CD8-positive, alpha-beta memory T cell (primary cell): Measurements from ENCODE around the gene ZNF774. TPM values are rescaled to one million over a fixed set of nuclear protein-coding genes. Genes with fewer than 3 reads are reported as not detected.

ENCODE experiments used
- CTCF ChIA-PET: fragments of 350-600 bp; sonication (Branson Sonifier 250); formaldehyde crosslinking; loops from one replicate; lab custom pipeline; 2021; ENCODE audit warnings: antibody characterized with exemption; lab: Charles Lee
- POLR2A ChIA-PET: fragments of 350-600 bp; sonication (Branson Sonifier 250); formaldehyde crosslinking; loops from one replicate; lab custom pipeline; 2021; ENCODE audit warnings: antibody characterized with exemption; lab: Charles Lee
- DNase-seq, 5 donors: peaks; one replicate each; pipeline versions ENCODE4 v3.0.0 to v3.0.0-alpha.2; 2020 to 2022; ENCODE audit warnings: mixed read lengths in 1 of 5
- H3K27ac ChIP-seq: one replicate; pipeline ENCODE4 v1.7.0; 2013; ENCODE audit warnings: low read depth, mild to moderate bottlenecking, low read length, moderate library complexity
- H3K27me3 ChIP-seq: 2 replicates; pipeline ENCODE4 v1.7.0; 2013; ENCODE audit warnings: low read length, mild to moderate bottlenecking; ENCODE audit not compliant: insufficient read depth, poor library complexity, severe bottlenecking
- H3K36me3 ChIP-seq: 2 replicates; pipeline ENCODE4 v1.7.0; 2013; ENCODE audit warnings: mild to moderate bottlenecking, low read length, moderate library complexity; ENCODE audit not compliant: insufficient read depth
- H3K4me1 ChIP-seq: 2 replicates; pipeline ENCODE4 v1.7.0; 2013; ENCODE audit warnings: mild to moderate bottlenecking, low read length, moderate library complexity; ENCODE audit not compliant: insufficient read depth
- H3K4me3 ChIP-seq: 2 replicates; pipeline ENCODE4 v1.7.0; 2013; ENCODE audit warnings: mild to moderate bottlenecking, low read length
- H3K9me3 ChIP-seq: 2 replicates; pipeline ENCODE4 v1.7.0; 2013; ENCODE audit warnings: mild to moderate bottlenecking, low read length
- H3K27ac Mint-ChIP-seq, 8 donors: one replicate each; pipeline ENCODE4 v1.8.0; 2020 to 2021; ENCODE audit warnings: mixed read lengths in 8 of 8, mild to moderate bottlenecking in 6 of 8, inconsistent platforms in 3 of 8, moderate library complexity in 3 of 8
- H3K27me3 Mint-ChIP-seq, 2 donors: one replicate each; pipeline ENCODE4 v1.8.0; 2020 to 2021; ENCODE audit warnings: mixed read lengths in 2 of 2, mild to moderate bottlenecking in 1 of 2, moderate library complexity in 1 of 2
- H3K36me3 Mint-ChIP-seq, 3 donors: one replicate each; pipeline ENCODE4 v1.8.0; 2020 to 2021; ENCODE audit warnings: mixed read lengths in 3 of 3, inconsistent platforms in 1 of 3, mild to moderate bottlenecking in 1 of 3
- H3K4me1 Mint-ChIP-seq, 3 donors: one replicate each; pipeline ENCODE4 v1.8.0; 2020 to 2021; ENCODE audit warnings: mixed read lengths in 3 of 3, inconsistent platforms in 1 of 3, mild to moderate bottlenecking in 1 of 3
- H3K4me3 Mint-ChIP-seq, 7 donors: one replicate each; pipeline ENCODE4 v1.8.0; 2020 to 2021; ENCODE audit warnings: mixed read lengths in 7 of 7, mild to moderate bottlenecking in 6 of 7, moderate library complexity in 4 of 7, inconsistent platforms in 2 of 7
- H3K9me3 Mint-ChIP-seq, 5 donors: one replicate each; pipeline ENCODE4 v1.8.0; 2020 to 2022; ENCODE audit warnings: mixed read lengths in 5 of 5, mild to moderate bottlenecking in 3 of 5, moderate library complexity in 2 of 5, inconsistent platforms in 1 of 5
- polyA plus RNA-seq: library from polyadenylated mRNA; unstranded; fragments of 300-500 nt; fragmentation: Illumina TruSeq; gene quantifications from one replicate; pipeline ENCODE4 v1.2.3, GENCODE V29; 2021
- total RNA-seq, 2 experiments: library from RNA; stranded (reverse); gene quantifications; one replicate each; pipeline ENCODE4 v1.2.3, GENCODE V29; 2021

The ZNF774 gene
- total and polyA plus RNA-seq, 3 experiments from 2014 or later, result 0.50 to 0.64 TPM; not detected in 1

GRCh38 chr15:90379263-90379662, 27.2 kb downstream of the ZNF774 start:
- H3K4me1 ChIP-seq, result peaks cover 35% of the 10 kb centered on the region
- H3K9me3 ChIP-seq, result no peaks in the 10 kb centered on the region
- Mint-ChIP-seq H3K9me3 (peaks cover 5 to 18% (median 10%) of the 10 kb centered on the region in 5 donors), H3K36me3 (peaks cover 1 to 11% (median 3%) of the 10 kb centered on the region in 3 donors), H3K4me3 (peak overlapping the region in 1 of 7 donors; percentile 23), H3K4me1 (peaks cover 42 to 54% (median 52%) of the 10 kb centered on the region in 3 donors), H3K27ac (no peak overlapping the region), H3K27me3 (no peaks in the 10 kb centered on the region)
- CTCF ChIA-PET, result interaction anchor here (2.2 to 2.6 kb wide), 2 partner anchors 19 to 553 kb away, joined by 6 to 7 read pairs; partner anchors contain the start of gene HDDC3
- no peaks in the 10 kb centered on the region for H3K27me3 ChIP-seq
- no peak overlapping the region for H3K27ac ChIP-seq
- DNase-seq, result no peak
- POLR2A ChIA-PET, result interaction anchor here (0.6 kb wide), 1 partner anchor 8 kb away, joined by 3 read pairs; the partner anchor contains the start of gene IQGAP1
- H3K36me3 ChIP-seq, result no peaks in the 10 kb centered on the region
- H3K4me3 ChIP-seq, result no peak overlapping the region

- H3K9me3 Mint-ChIP-seq, result peaks cover 5 to 18% (median 10%) of the 10 kb centered on the region in 5 donors
- Histone ChIP-seq H3K36me3 (no peaks in the 10 kb centered on the region), H3K4me3 (no peak overlapping the region), H3K27ac (no peak overlapping the region), H3K27me3 (no peaks in the 10 kb centered on the region), H3K9me3 (no peaks in the 10 kb centered on the region), H3K4me1 (peaks cover 25% of the 10 kb centered on the region)
- peaks cover 1 to 11% (median 3%) of the 10 kb centered on the region in 3 donors for H3K36me3 Mint-ChIP-seq
- no peak overlapping the region for H3K4me3 Mint-ChIP-seq
- DNase-seq, result no peak
- no peak overlapping the region for H3K27ac Mint-ChIP-seq
- H3K27me3 Mint-ChIP-seq, result no peaks in the 10 kb centered on the region
- H3K4me1 Mint-ChIP-seq, result peaks cover 29 to 39% (median 39%) of the 10 kb centered on the region in 3 donors
- ChIA-PET POLR2A (no interaction called here), CTCF (no interaction called here)
Observed at GRCh38 chr15:90381515-90381914, 29.4 kb downstream of the ZNF774 start.

DNA sequence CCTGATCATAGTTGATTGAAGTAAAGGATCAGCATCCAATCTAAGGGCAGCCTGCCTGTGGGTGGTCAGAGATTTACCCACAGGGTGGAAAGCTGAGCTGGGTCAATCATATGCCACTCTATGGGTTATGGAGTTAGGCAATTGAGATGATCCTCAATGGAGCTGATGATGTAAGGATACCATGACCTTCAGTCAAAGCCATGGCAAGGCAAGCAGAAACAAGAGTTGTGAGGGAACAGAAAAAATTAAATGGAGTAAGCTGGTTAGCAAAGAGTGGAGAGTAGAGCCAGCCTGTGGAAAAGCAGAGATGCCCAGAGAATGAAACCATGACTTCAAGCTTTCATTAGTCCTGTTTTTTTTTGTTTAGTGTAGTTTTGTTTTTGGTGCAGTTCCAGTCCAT, 30.2 kb downstream of the ZNF774 start:
- H3K9me3 Mint-ChIP-seq, result peaks cover 5 to 18% (median 10%) of the 10 kb centered on the region in 5 donors
- peaks cover 1 to 8% (median 3%) of the 10 kb centered on the region in 3 donors for H3K36me3 Mint-ChIP-seq
- Histone ChIP-seq H3K9me3 (no peaks in the 10 kb centered on the region), H3K4me1 (peaks cover 17% of the 10 kb centered on the region), H3K27me3 (no peaks in the 10 kb centered on the region), H3K36me3 (no peaks in the 10 kb centered on the region), H3K27ac (no peak overlapping the region), H3K4me3 (no peak overlapping the region)
- ChIA-PET CTCF (interaction anchor here (1.4 kb wide), 1 partner anchor 9 kb away, joined by 4 read pairs; no protein-coding TSS in a partner anchor), POLR2A (no interaction called here)
- H3K4me3 Mint-ChIP-seq, result no peak overlapping the region
- no peaks in the 10 kb centered on the region for H3K27me3 Mint-ChIP-seq
- H3K4me1 Mint-ChIP-seq, result peaks cover 23 to 34% (median 33%) of the 10 kb centered on the region in 3 donors
- DNase-seq, result no peak
- H3K27ac Mint-ChIP-seq, result no peak overlapping the region

- Mint-ChIP-seq H3K4me1 (peaks cover 34 to 43% (median 40%) of the 10 kb centered on the region in 3 donors), H3K36me3 (peaks cover 5 to 21% (median 7%) of the 10 kb centered on the region in 3 donors), H3K4me3 (peak overlapping the region in 3 of 7 donors; percentile 36 to 79 (median 47)), H3K9me3 (peaks cover 0 to 2% (median 0%) of the 10 kb centered on the region in 5 donors), H3K27me3 (no peaks in the 10 kb centered on the region), H3K27ac (peak overlapping the region in 5 of 8 donors; percentile 26 to 72 (median 68))
- Histone ChIP-seq H3K27me3 (no peaks in the 10 kb centered on the region), H3K9me3 (no peaks in the 10 kb centered on the region), H3K4me1 (peaks cover 30% of the 10 kb centered on the region), H3K36me3 (peaks cover 2% of the 10 kb centered on the region), H3K27ac (no peak overlapping the region), H3K4me3 (no peak overlapping the region)
- no peak for DNase-seq
- POLR2A ChIA-PET, result no interaction called here
- CTCF ChIA-PET, result interaction anchor here (1.1 kb wide), 1 partner anchor 24 kb away, joined by 3 read pairs; no protein-coding TSS in a partner anchor
Observed at GRCh38 chr15:90386221-90386620, 34.1 kb downstream of the ZNF774 start.

DNA sequence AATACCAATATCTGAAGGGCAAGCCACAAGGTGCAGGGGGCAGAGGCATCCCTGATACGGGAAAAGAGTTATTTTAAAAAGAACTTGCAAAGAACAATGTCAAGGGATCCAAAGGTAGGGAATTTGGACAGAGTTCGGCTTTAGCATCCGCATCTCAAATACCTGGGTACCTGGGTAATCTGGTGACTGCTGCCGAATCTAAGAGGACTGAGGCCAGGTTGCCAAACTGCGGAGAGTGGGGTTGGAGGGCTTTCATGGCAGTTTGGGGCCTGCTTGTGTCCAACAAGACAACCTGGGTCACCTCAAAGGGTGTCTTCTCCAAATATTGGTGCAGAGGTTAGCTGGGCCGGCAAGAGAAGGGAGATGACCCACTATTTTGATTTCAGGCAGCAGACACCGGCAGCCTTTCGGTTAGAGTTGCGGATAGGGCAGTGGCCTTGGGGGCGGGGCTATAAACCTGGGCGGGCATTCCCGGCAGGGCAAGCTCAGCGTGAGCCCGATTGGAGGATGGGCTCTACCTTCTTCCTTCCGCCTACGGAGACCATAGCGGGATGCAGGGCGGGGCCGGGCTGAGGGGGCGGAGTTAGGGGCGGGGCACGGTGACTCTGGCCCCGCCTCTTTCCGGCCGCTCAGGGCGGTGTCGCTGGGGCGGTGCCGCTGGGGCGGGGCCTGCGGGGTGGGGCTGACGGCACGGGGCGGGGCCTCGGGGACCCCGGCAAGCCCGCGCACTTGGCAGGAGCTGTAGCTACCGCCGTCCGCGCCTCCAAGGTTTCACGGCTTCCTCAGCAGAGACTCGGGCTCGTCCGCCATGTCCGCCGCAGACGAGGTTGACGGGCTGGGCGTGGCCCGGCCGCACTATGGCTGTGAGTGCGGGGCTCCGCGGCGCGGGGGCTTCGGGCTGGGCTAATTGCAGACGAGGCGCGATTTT, 35.7 kb downstream of the ZNF774 start, which contains the start of gene IQGAP1:
Gene IQGAP1 (plus strand): TSS at position 709 of the 928 bp plus-strand sequence. CDS start 100 bp downstream, at position 809.
- Histone ChIP-seq H3K9me3 (no peaks in the 10 kb centered on the region), H3K27ac (peak within 1 kb of the TSS; percentile 94), H3K4me1 (peaks cover 38% of the 10 kb centered on the region), H3K27me3 (no peaks in the 10 kb centered on the region), H3K36me3 (peaks cover 7% of the 10 kb centered on the region), H3K4me3 (peak within 1 kb of the TSS; percentile 87)
- H3K9me3 Mint-ChIP-seq, result no peaks in the 10 kb centered on the region
- H3K4me3 Mint-ChIP-seq, result peak within 1 kb of the TSS; percentile 86 to 96 (median 91)
- H3K4me1 Mint-ChIP-seq, result peaks cover 45 to 59% (median 49%) of the 10 kb centered on the region in 3 donors
- ChIA-PET POLR2A (interaction anchor here (0.6 to 2.5 kb wide), 17 partner anchors 9 to 547 kb away, joined by 3 to 46 read pairs (median 4); partner anchors contain the start of genes CIB1, GDPGP1, NGRN and ZNF774), CTCF (interaction anchor here (0.6 to 2.2 kb wide), 11 partner anchors 9 to 245 kb away, joined by 3 to 22 read pairs (median 4); no protein-coding TSS in a partner anchor)
- peak within 1 kb of the TSS; percentile 86 to 97 (median 96) for H3K27ac Mint-ChIP-seq
- peak; percentile 92 to 97 (median 94) for DNase-seq
- no peaks in the 10 kb centered on the region for H3K27me3 Mint-ChIP-seq
- peaks cover 5 to 34% (median 19%) of the 10 kb centered on the region in 3 donors for H3K36me3 Mint-ChIP-seq

GRCh38 chr15:90388462-90389380, 36.6 kb downstream of the ZNF774 start:
- no peaks in the 10 kb centered on the region for H3K27me3 ChIP-seq
- peaks cover 47% of the 10 kb centered on the region for H3K4me1 ChIP-seq

More at GRCh38 chr15:90388462-90389380, 36.6 kb downstream of the ZNF774 start:
- H3K36me3 ChIP-seq, result peaks cover 7% of the 10 kb centered on the region
- POLR2A ChIA-PET, result interaction anchor here (0.8 to 2.5 kb wide), 13 partner anchors 8 to 289 kb away, joined by 3 to 46 read pairs (median 4); partner anchors contain the start of genes CIB1, GDPGP1, NGRN and ZNF774
- peak overlapping the region; percentile 87 for H3K4me3 ChIP-seq
- peak overlapping the region; percentile 94 for H3K27ac ChIP-seq
- no peaks in the 10 kb centered on the region for H3K9me3 ChIP-seq
- H3K27me3 Mint-ChIP-seq, result no peaks in the 10 kb centered on the region
- CTCF ChIA-PET, result interaction anchor here (0.6 to 2.2 kb wide), 9 partner anchors 8 to 212 kb away, joined by 3 to 22 read pairs (median 4); no protein-coding TSS in a partner anchor
- H3K9me3 Mint-ChIP-seq, result no peaks in the 10 kb centered on the region
- H3K36me3 Mint-ChIP-seq, result peaks cover 5 to 41% (median 23%) of the 10 kb centered on the region in 3 donors
- peak in 4 of 5 donors; percentile 44 to 78 (median 56) for DNase-seq
- H3K4me1 Mint-ChIP-seq, result peaks cover 53 to 68% (median 58%) of the 10 kb centered on the region in 3 donors
- H3K4me3 Mint-ChIP-seq, result peak overlapping the region; percentile 86 to 96 (median 91)
- peak overlapping the region; percentile 86 to 97 (median 96) for H3K27ac Mint-ChIP-seq
